Posterior cingulate gyrus (tissue), 11 donors: ENCODE measurements around the gene ZNF646.

Experiments
- DNase-seq, 10 donors: peaks; one replicate each; pipeline versions ENCODE4 v3.0.0 to v3.0.0-alpha.2; 2020 to 2021; ENCODE audit warnings: mixed read lengths in 3 of 10
- intact Hi-C: fragments of 100-400 bp; cut with DNase I; formaldehyde crosslinking; loops from one replicate; pipeline ENCODE4 v1.15.1; 2023

ZNF646 gene

DNA sequence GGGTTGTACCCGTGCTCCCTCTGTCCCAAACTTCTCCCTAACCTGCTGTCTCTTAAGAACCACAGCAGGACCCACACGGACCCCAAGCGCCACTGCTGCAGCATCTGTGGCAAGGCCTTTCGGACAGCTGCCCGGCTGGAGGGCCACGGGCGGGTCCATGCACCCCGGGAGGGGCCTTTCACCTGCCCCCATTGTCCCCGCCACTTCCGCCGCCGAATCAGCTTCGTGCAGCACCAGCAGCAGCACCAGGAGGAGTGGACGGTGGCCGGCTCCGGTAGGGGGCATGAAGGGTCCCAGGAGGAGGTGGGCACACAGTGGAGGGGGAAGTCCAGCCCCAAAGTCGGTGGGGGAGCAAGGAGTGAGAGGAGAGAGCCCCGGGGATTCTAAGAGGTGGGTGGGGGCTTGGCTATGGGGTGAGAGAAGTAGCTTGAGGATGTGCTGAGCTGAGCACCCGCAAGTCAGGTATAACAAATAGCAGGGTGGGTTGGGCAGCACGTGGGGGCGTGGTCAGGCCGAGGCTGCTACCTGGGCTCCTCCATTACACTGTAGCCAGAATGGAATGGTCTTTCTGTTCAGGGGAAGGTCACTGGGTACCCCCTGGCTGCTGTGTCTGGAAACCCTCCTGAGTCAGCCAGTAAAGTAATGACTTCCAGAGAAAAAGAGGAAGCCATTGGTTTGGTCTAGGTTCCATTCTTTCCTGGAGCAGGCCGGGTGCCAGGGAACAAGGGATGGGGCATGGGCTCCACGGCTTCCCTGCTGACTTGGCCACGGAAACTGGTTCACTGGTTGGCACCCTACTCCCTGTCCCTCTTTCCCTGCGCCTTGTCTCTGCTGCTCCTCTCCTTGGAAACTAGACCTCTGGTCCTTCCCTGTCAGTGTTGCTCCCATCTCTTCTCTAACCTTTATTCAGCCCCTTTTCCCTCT, 7.5 kb downstream of the ZNF646 start:
- peak in 1 of 10 donors; percentile 34 for DNase-seq

DNA sequence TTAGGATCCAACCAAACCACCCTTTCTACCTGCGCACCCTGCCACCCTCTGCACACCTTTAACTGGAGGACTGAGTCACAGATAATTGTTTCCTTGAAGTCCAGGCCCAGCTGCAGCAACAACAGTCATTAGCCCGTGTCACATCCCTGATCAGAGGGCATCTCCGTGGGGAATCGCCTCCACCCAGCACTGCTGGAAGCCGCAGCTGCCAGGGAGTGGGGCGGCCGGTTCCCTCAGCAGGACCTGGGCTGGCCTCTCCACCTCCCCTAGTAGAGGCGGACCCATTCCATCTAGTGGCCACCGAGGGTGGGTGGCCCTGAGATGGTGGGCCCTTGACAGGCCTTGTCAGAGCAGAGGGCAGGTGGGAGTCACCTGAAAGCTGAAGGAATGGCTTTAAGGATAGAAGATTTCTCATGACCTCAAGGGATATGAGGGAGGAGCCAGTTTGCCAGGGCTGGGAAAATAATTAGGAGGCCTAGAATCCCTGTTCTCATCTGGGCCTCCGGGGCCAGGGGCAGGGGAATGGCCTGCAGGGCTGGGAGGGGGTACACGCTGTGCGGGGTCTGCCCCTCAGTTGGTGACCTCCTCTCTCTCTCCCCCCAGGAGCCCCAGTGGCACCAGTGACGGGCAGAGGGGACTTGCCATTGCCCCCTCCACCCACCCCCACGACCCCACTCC, 8.3 kb downstream of the ZNF646 start:
- DNase-seq, result peak in 1 of 10 donors; percentile 61
- intact Hi-C loops, result no loop called here

More for the DNA sequence above, 7.5 kb downstream of the ZNF646 start:
- intact Hi-C loops, result no loop called here

DNA sequence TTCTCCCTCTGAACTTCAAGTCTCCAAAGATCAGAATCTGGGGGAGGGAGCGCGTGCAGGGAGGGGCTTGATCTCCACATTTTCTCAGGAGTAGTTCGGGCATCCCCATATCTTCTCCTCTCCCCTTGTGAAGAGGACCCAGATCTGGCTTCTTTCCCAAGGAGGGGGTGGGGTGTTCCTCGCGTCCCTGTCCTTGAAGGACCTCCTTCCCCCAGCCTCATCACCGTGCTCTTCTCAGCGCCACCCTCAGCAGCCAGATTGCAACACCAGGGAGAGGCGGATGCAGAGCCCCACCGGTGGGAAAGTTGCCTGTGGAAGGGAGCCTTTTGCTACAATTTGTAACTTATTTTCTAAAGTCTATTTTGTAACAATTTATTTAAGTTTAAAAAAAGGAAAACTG, 8.9 kb downstream of the ZNF646 start:
- intact Hi-C loops, result no loop called here

DNA sequence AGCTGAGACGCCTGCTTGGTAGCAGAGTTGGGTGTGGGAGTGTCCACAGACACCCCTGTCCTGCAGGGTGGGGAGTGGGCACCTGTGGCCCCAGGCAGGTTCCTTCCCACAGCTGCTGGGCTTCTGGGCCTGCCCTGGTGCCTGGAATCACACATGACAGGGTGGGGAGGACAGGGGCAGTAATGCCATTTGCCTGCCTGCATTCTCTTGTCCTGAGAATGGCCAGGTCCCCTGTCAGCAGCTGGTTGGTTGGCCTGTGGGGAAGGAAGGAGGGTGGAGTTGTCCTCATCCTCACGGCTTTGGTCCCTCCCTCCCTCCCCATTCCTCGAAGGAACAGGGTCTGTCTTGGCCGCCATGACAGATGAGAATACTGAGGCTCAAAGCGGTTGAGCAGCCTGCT, 9.3 kb downstream of the ZNF646 start:
- intact Hi-C loops, result no loop called here

More for the DNA sequence above, 8.9 kb downstream of the ZNF646 start:
- peak in 1 of 10 donors; percentile 30 for DNase-seq

GRCh38 chr16:31083981-31084380, 9.8 kb downstream of the ZNF646 start:
- intact Hi-C loops, result no loop called here
- DNase-seq, result peak in 1 of 10 donors; percentile 8

More for the DNA sequence above, 9.3 kb downstream of the ZNF646 start:
- DNase-seq, result peak in 1 of 10 donors; percentile 69

DNA sequence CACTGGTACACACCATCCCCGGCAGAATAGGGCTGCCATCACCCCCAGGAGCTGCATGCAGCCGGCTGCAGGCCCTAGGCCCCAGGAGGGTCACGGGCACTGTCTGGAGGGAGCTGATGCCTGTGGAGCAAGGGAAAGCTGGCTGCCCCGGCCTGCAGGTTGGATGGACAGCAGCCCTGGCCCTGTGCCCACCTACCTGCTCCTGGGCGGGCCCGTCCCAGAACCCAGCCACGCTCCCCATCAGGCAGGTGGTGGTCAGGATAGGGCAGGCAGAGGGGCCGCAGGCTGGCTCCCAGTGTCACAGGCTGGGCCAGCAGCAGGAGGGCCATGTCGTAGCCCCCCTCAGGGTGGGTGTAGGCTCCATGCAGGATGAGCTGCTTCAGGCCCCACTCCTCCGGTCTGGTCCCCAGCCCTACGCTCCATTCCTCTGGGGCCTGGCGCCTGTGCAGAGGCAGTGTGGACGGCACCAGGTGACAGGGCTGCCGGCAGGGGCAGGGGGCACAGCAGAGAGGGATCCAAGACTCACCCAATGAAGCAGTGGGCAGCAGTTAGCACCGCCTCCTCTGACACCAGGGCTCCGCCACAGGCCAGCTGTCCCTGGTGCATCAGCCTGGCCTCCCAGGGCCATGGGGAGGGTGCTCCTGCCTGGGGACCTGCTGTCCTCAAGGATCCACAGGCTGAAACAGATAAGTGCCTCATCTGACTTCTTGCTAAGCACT, 10.5 kb downstream of the ZNF646 start:
- intact Hi-C loops, result no loop called here
- DNase-seq, result peak in 1 of 10 donors; percentile 15

DNA sequence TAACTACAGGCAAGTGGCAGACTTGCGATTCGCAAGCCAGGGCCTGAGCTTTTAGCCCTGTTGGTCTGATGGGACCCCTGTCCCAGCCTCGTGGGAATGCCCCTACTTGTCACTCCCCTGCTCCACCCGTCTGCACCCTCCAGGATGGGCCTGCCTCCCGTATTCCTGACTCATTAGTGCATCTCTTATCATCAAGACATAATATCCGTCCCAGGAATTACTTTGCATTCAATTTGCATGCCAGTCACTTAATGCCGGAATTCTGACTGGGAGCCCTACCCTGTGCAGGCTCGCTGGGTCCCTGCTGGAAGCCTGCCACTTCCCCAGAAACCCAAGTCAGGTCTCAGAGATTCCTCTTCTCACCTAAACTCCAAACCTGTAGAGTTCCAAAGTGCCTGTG, 11.2 kb downstream of the ZNF646 start:
- peak in 2 of 10 donors; percentile 51 to 69 for DNase-seq
- intact Hi-C loops, result no loop called here

- intact Hi-C loops, result no loop called here
- DNase-seq, result peak in 1 of 10 donors; percentile 67
Observed at GRCh38 chr16:31085873-31086628, 11.8 kb downstream of the ZNF646 start.

DNA sequence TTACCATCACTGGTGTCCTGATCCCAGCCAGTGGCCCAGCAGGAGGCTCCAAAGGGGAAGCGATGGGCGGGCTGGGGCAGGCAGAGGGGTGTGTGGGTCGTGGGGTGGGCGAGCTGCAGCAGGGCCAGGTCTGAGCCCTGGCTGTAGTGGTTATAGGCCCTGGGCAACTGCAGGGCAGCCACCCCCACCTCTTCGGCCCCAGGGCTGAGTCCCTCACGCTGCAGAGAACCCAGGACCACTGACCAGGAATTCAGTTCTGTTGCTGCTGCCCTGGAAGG, 12.3 kb downstream of the ZNF646 start:
- DNase-seq, result no peak
- intact Hi-C loops, result no loop called here

GRCh38 chr16:31087481-31087880, 13.3 kb downstream of the ZNF646 start:
- DNase-seq, result peak in 1 of 10 donors; percentile 49
- intact Hi-C loops, result no loop called here

DNA sequence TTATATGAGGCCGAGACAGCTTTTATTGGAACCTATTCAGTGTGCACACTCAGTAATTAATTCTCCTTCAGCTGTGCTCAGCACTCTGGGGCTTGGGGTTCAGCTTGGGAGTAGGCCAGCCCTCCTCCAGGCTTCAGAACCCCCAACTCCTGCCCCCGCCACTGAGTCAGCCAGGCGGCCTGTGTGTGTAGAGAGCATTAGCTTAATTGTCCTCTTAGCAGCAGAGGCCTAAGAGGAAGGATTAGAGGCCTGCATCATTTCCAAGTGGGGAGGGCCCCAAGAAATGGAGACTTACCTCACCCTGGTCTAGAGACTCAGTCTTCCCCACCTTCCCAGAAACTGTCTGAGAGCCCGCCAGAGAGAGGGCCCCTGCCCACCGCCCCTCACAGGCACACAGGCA, 13.7 kb downstream of the ZNF646 start:
- peak in 1 of 10 donors; percentile 21 for DNase-seq
- intact Hi-C loops, result no loop called here

DNA sequence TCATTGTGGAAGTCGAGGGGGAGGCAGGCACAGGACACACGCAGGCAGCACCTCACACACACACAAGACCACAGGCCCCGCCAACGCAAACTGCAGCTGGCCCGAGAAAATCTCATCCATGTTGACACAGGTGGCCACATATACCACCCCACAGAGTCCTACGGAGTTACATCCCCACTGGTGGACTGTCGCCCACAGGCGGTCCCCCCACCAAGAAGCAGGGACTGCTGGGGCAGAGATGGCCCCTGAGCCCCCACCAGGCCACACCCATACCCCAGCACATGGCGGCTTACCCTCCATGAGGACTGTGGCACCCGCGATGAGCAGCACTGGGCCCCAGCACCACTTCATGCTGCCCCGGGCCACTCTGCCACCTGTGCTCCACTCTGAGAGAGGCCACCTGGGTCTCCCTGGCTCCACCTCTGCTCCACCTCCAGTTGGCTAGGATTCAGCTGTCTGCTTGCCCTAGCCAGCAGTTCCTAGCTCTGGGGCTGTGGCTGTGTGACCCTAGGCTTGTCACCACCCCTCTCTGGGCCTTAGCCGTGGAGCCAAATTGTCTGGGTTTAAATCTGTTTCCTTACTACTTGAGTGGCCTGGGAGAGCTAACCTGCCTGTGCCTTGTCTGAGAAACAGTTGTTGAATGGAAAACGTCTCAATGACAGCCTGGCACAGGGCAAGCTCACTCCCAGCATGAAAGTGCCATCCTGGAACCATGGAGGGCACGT, 14.4 kb downstream of the ZNF646 start, which contains the start of gene PRSS53:
Gene PRSS53 (minus strand): TSS at position 485 of the 725 bp plus-strand sequence. CDS start 134 bp downstream, at position 351.
- intact Hi-C loops, result no loop called here
- peak in 1 of 10 donors; percentile 52 for DNase-seq

DNA sequence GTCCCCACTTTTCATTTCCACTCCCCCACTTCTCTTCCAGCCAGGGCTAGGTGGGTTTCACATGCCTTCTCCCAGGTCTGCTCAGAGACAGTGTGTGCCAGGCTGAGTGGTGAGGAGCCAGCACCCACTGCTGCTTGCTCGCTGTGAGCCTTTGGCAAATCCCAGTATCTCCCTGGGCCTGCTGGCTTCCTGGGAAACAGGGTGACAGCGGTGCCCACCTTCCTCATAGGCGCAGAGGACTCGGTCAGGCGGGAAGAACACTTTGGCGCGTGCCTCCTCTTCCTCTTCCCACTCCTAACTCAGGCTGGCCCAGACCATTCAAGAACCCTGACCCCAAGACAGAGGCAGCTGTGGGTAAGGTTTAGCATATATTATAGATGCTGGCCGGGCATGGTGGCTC, 15.0 kb downstream of the ZNF646 start:
- intact Hi-C loops, result no loop called here
- peak in 1 of 10 donors; percentile 47 for DNase-seq

GRCh38 chr16:31090540-31090939, 16.3 kb downstream of the ZNF646 start:
- peak in 1 of 10 donors; percentile 35 for DNase-seq
- intact Hi-C loops, result no loop called here

DNA sequence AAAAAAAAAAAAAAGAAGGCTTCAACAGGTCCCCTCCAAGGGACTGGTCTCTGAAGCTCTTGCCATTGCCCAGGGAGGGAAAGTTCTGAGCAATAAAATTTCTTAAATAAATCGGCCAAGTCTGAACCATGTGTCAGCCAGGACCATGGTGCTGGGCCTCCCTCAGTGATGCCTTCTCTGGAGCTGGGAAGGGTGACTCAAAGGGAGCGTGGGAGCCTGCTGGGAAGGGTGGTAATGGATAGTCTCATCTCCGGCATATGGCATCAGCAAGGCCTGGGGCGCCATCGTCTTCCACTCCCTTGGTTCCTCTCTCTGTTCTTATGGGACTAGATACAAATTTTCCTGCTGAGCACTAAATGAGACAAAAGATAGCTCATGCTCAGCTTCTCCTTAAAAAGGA, 18.1 kb downstream of the ZNF646 start:
- intact Hi-C loops, result no loop called here
- DNase-seq, result peak in 2 of 10 donors; percentile 53 to 87

- intact Hi-C loops, result no loop called here
Observed at GRCh38 chr16:31093132-31093703, 19.0 kb downstream of the ZNF646 start.

DNA sequence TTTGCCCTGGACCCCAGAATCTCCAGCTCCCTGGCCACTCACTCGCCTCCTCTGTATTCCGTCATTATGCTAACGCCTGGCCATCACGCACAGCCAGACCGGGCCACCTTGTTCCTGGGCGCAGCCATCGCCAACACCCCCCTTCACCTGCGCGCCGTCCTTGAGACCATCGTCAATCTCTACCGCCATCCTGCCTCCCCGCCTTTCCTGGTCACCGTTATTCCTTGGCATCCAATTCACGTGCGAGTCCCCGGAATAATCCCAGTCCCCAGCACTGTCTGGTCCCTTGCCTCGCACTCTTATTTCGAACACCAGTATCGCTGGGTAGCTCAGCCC, 19.8 kb downstream of the ZNF646 start:
- peak in 1 of 10 donors; percentile 81 for DNase-seq
- intact Hi-C loops, result loop anchor here (1.0 kb wide), 1 partner anchor 48 kb away; no protein-coding TSS in a partner anchor

More at GRCh38 chr16:31093132-31093703, 19.0 kb downstream of the ZNF646 start:
- peak in 4 of 10 donors; percentile 32 to 76 (median 51) for DNase-seq

GRCh38 chr16:31094424-31095120, 20.4 kb downstream of the ZNF646 start, which contains the start of gene VKORC1:
VKORC1 (minus strand) TSS chr16:31094797; CDS start chr16:31094729, 68 bp downstream.
- DNase-seq, result peak; percentile 90 to 99 (median 94)
- intact Hi-C loops, result loop anchor here (1.0 to 5.0 kb wide), 2 partner anchors 48 to 107 kb away; partner anchors contain the start of gene HSD3B7
